Dendritic cell treated with granulocyte-macrophage colony-stimulating factor and Interleukin-4, amounts not matched to agents 40 ng/mL and 50 ng/mL, for 4 days (primary cell): ENCODE data around the gene PRPF8.

Experiments
- H3K27ac Mint-ChIP-seq: one replicate; pipeline ENCODE4 v1.8.0; 2022; ENCODE audit warnings: mild to moderate bottlenecking, mixed read lengths
- H3K27me3 Mint-ChIP-seq: one replicate; pipeline ENCODE4 v1.8.0; 2022; ENCODE audit warnings: mild to moderate bottlenecking, mixed read lengths
- H3K36me3 Mint-ChIP-seq: one replicate; pipeline ENCODE4 v1.8.0; 2022; ENCODE audit warnings: low read depth, mixed read lengths
- H3K4me1 Mint-ChIP-seq: one replicate; pipeline ENCODE4 v1.8.0; 2022; ENCODE audit warnings: low read depth, mixed read lengths
- H3K4me3 Mint-ChIP-seq: one replicate; pipeline ENCODE4 v1.8.0; 2022; ENCODE audit warnings: mild to moderate bottlenecking, moderate library complexity, mixed read lengths
- H3K9me3 Mint-ChIP-seq: one replicate; pipeline ENCODE4 v1.8.0; 2022; ENCODE audit warnings: mixed read lengths
- intact Hi-C: fragments of 100-400 bp; cut with micrococcal nuclease; formaldehyde crosslinking; loops from one replicate; pipeline ENCODE4 v1.15.0; 2022

PRPF8 gene

DNA sequence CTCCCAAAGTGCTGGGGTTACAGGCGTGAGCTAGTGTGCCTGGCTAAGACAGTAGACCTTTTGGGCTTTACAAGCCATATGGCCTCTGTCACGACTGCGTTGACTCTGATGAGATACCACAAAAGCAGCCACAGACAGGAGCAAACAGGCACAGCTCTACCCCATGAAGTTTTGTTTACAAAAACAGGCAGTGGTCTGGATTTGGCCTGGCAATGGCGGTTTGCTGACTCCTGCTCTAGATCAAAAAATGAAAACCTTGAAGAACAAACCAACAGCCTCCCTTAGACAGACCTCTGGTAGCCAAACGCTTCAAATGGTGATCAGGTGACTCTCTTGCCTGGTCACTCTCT is 76.7 kb downstream of the PRPF8 start:
- peak overlapping the region; percentile 30 for H3K4me3 Mint-ChIP-seq
- peak overlapping the region; percentile 96 for H3K27ac Mint-ChIP-seq

DNA sequence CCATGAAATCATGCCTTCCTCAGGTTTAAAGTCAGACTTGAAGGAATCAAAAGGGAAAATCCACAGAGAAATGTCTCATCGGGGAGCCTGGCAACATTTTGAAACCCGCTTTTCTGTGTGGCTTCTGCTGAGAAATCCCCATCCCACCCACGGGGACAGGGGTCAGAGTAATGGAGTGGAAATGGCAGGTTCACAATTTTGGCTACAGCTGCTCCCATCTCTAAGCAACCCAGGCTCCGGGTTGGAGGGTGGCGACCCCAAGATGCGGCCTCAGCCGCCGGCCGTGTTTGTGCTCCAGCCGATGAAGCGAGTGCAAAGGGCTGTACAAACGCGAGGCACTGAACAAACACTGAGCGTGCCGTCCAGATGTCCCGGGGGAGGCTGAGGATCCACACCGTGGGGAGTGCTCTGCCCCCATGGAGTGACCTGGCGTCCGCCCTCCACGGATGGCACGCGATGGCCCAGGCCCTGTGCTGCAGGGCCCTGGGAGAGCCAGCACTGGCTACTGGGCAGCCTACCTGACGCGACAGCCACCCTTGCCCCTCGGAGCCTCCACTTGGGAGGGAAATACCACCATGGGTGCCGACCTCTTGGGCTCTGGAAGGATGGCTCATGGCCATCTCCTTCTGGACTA is 78.2 kb downstream of the PRPF8 start:
- no peaks in the 10 kb centered on the region for H3K9me3 Mint-ChIP-seq
- H3K4me1 Mint-ChIP-seq, result peaks cover 67% of the 10 kb centered on the region
- H3K27me3 Mint-ChIP-seq, result no peaks in the 10 kb centered on the region
- peak overlapping the region; percentile 96 for H3K27ac Mint-ChIP-seq
- peak overlapping the region; percentile 61 for H3K4me3 Mint-ChIP-seq
- intact Hi-C loops, result no loop called here
- peaks cover 92% of the 10 kb centered on the region for H3K36me3 Mint-ChIP-seq

More for the DNA sequence above, 76.7 kb downstream of the PRPF8 start:
- Mint-ChIP-seq H3K27me3 (no peaks in the 10 kb centered on the region), H3K4me1 (peaks cover 78% of the 10 kb centered on the region), H3K9me3 (no peaks in the 10 kb centered on the region), H3K36me3 (peaks cover 92% of the 10 kb centered on the region)
- intact Hi-C loops, result loop anchor here (1.0 kb wide), 2 partner anchors 21 to 31 kb away; no protein-coding TSS in a partner anchor

DNA sequence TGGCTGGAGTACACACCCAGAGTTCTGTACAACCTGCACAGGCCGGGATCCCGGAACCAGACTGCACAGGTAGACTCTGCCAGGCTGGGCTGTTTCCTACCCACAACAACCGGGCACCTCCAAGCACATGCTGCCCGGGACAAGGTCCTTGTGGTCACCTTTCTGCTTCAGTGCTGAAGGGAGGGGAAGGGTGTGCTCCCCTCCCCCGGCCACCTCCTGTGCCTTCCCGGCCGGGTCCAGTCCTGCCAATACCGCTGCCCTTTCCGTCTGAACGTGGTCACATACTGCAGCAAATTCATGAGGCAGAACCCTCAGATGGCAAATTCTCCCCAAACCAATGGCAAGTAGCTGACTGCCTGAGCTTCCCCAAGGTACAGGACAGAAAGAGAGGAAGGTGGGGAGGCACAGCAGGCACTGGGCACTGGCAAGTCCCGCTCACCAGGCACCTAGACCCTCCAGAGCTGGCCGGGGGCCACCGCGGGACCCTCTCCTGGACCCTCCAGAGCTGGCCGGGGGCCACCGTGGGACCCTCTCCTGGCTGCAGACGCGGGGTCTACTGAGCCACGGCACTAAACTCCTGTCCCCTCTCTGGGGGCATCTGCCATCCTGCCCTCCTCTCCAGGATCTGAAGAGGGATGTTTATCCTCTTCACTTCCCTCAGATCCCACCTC is 78.9 kb downstream of the PRPF8 start:
- H3K4me3 Mint-ChIP-seq, result no peak overlapping the region
- no peaks in the 10 kb centered on the region for H3K27me3 Mint-ChIP-seq
- intact Hi-C loops, result no loop called here
- H3K9me3 Mint-ChIP-seq, result no peaks in the 10 kb centered on the region
- peaks cover 92% of the 10 kb centered on the region for H3K36me3 Mint-ChIP-seq
- H3K4me1 Mint-ChIP-seq, result peaks cover 61% of the 10 kb centered on the region
- H3K27ac Mint-ChIP-seq, result peak overlapping the region; percentile 96

DNA sequence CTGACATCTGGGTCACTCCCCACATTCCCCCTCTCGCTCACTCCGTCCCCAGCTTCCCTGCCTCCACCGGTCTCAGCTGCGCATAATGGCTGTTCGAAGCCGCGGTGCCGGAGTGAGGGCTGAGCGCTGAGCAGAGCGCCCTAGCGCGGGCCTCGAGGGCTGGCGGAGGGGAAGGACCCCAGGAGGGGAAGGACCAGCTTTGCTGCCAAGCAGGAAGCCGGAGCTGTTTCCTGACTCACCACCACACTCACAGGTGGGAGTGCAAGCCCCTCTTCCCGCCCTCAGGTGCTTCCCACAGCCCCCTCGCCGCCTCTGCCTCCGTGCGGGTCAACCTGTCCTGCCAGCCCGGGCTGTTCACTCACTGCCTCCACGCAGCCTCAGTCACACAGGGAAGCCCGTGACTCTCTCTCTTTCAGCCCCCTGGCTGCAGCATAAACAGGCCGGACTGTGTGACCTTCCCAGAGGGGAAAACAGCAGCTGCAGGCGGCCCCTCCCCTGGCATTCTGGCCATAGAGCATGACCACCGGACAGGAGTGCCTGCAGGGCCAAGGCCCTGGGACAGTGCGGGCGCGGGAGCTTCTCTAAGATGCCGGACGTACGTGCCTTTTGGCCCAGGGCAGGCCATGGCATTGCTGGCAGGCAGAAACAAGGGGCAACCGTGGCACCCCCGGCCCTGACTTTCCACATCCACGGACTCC is 79.7 kb downstream of the PRPF8 start:
- Mint-ChIP-seq H3K27ac (peak overlapping the region; percentile 78), H3K4me3 (no peak overlapping the region), H3K27me3 (no peaks in the 10 kb centered on the region)

DNA sequence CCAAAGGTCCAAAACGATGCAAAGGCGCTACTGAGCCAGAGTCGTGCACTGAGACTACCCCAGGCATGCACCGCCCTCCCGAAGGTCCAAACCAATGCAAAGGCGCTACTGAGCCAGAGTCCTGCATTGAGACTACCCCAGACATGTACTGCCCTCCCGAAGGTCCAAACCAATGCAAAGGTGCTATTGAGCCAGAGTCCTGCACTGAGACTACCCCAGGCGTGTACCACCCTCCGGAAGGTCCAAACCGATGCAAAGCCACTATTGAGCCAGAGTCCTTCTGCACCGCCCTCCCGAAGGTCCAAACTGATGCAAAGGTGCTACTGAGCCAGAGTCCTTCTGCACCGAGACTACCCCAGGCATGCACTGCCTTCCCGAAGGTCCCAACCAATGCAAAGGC is 83.1 kb downstream of the PRPF8 start:
- no peak overlapping the region for H3K4me3 Mint-ChIP-seq
- intact Hi-C loops, result no loop called here
- peaks cover 56% of the 10 kb centered on the region for H3K4me1 Mint-ChIP-seq
- peaks cover 100% of the 10 kb centered on the region for H3K36me3 Mint-ChIP-seq
- H3K9me3 Mint-ChIP-seq, result no peaks in the 10 kb centered on the region
- H3K27me3 Mint-ChIP-seq, result no peaks in the 10 kb centered on the region
- H3K27ac Mint-ChIP-seq, result no peak overlapping the region

More for the DNA sequence above, 79.7 kb downstream of the PRPF8 start:
- H3K9me3 Mint-ChIP-seq, result no peaks in the 10 kb centered on the region
- intact Hi-C loops, result no loop called here
- H3K36me3 Mint-ChIP-seq, result peaks cover 96% of the 10 kb centered on the region
- peaks cover 60% of the 10 kb centered on the region for H3K4me1 Mint-ChIP-seq
